K562 (cell line): Measurements from ENCODE around the gene HPS3. TPM values are rescaled to one million over a fixed set of nuclear protein-coding genes. Genes with fewer than 3 reads are reported as not detected.

Source experiments
- ATAC-seq: fragments of 200-7000 bp; cut with Tn5 transposase; 3 replicates; pipeline ENCODE4 v1.9.1; 2020; ENCODE audit warnings: moderate library complexity
- BruUV-seq: library from RNA; stranded (reverse); fragments of 400-500 nt; replicated peaks from 2 replicates; lab custom pipeline; 2021; lab: Mats Ljungman, UMichigan
- CTCF ChIA-PET: fragments of 300-600 bp; formaldehyde crosslinking; extraction: SDS; loops from one replicate; lab custom pipeline; 2021; ENCODE audit warnings: low intra/inter-chr PET ratio; lab: Yijun Ruan, JAX
- POLR2A ChIA-PET: fragments of 300-600, 350-650 bp; sonication (Branson Sonifier 250); formaldehyde crosslinking; extraction: SDS; loops from one replicate; lab custom pipeline; 2021; ENCODE audit warnings: antibody characterized with exemption, inconsistent platforms; lab: Yijun Ruan, JAX
- DNase-seq, 4 experiments: peaks; one replicate each; pipeline versions ENCODE4 v3.0.0 to v3.0.0-alpha.2; 2011 to 2018; ENCODE audit warnings: low spot score in 3 of 4, mixed read lengths in 3 of 4; ENCODE audit errors: extremely low read depth in 1 of 4
- FAIRE-seq: peaks from 2 replicates; lab custom pipeline; 2011; peaks lifted over from hg19 to GRCh38; lab: Jason Lieb, UNC
- H2AFZ ChIP-seq: 2 replicates; pipeline ENCODE4 v1.6.0; 2011; ENCODE audit warnings: low read depth, low read length, control low read depth, inconsistent platforms
- H3K27ac ChIP-seq: fragments of 200-600 bp; 3 replicates; pipeline ENCODE4 v1.8.0; 2011; ENCODE audit warnings: low read depth, mild to moderate bottlenecking, control low read depth, inconsistent platforms, low read length, moderate library complexity, mixed read lengths; ENCODE audit errors: extremely low read depth
- H3K27me3 ChIP-seq, 2 experiments: fragments of 300-600 bp in 1 of 2; 2 replicates in 1 of 2; 3 replicates in 1 of 2; pipeline versions ENCODE4 v1.6.0 to v1.8.0; 2011; ENCODE audit warnings: inconsistent platforms in 2 of 2, low read length in 2 of 2, mild to moderate bottlenecking in 1 of 2, mixed read lengths in 1 of 2, moderate library complexity in 1 of 2; ENCODE audit not compliant: control insufficient read depth in 2 of 2, insufficient read depth in 2 of 2
- H3K36me3 ChIP-seq: fragments of 300-600 bp; 3 replicates; pipeline ENCODE4 v1.8.0; 2011; ENCODE audit warnings: mild to moderate bottlenecking, low read length, inconsistent platforms; ENCODE audit not compliant: control insufficient read depth, insufficient read depth
- H3K4me1 ChIP-seq, 2 experiments: fragments of 200-600 bp in 1 of 2; replicated peaks in 1 of 2; 2 replicates in 1 of 2; 3 replicates in 1 of 2; pipeline versions ENCODE4 v1.5.1 to v1.8.0; 2011; ENCODE audit warnings: inconsistent platforms in 2 of 2, low read length in 2 of 2, mild to moderate bottlenecking in 1 of 2, mixed read lengths in 1 of 2, moderate library complexity in 1 of 2; ENCODE audit not compliant: control insufficient read depth in 2 of 2, insufficient read depth in 2 of 2
- H3K4me2 ChIP-seq: 2 replicates; pipeline ENCODE4 v1.6.1; 2011; ENCODE audit warnings: low read length, control low read depth, inconsistent platforms, mixed read lengths; ENCODE audit not compliant: insufficient read depth
- H3K4me3 ChIP-seq: fragments of 200-600 bp; sonication (generic), shearing (Covaris generic); 2 replicates; pipeline ENCODE4 v1.5.1; 2016; ENCODE audit warnings: control low read depth, inconsistent platforms
- H3K79me2 ChIP-seq: fragments of 200-600 bp; 3 replicates; pipeline ENCODE4 v1.8.0; 2011; ENCODE audit warnings: low read length, inconsistent platforms; ENCODE audit not compliant: control insufficient read depth, insufficient read depth
- H3K9ac ChIP-seq, 2 experiments: 2 replicates each; pipeline versions ENCODE4 v1.6.0 to v1.6.1; 2011; ENCODE audit warnings: low read depth in 2 of 2, low read length in 2 of 2, control low read depth in 1 of 2, inconsistent platforms in 1 of 2, mild to moderate bottlenecking in 1 of 2, mixed read lengths in 1 of 2; ENCODE audit not compliant: insufficient read depth in 1 of 2
- H3K9me1 ChIP-seq: one replicate; pipeline ENCODE4 v1.6.0; 2011; ENCODE audit warnings: inconsistent platforms, mild to moderate bottlenecking, low read length, moderate library complexity; ENCODE audit not compliant: control insufficient read depth, insufficient read depth
- H3K9me3 ChIP-seq: replicated peaks from 2 replicates; pipeline ENCODE4 v1.5.1; 2011; ENCODE audit warnings: low read depth, low read length, inconsistent platforms; ENCODE audit not compliant: control insufficient read depth, insufficient read depth
- H4K20me1 ChIP-seq: replicated peaks from 2 replicates; pipeline ENCODE4 v1.6.1; 2011; ENCODE audit warnings: low read length, inconsistent platforms, mixed read lengths; ENCODE audit not compliant: control insufficient read depth, insufficient read depth
- ARHGAP35 ChIP-seq: fragments of 450-650 bp; IDR thresholded peaks from 2 replicates; pipeline ENCODE4 v1.6.1; 2018; ENCODE audit not compliant: partially characterized antibody
- CREM ChIP-seq: IDR thresholded peaks from 2 replicates; pipeline ENCODE4 v1.6.1; 2014; ENCODE audit warnings: antibody characterized with exemption, low read depth
- ETV1 ChIP-seq: fragments of 450-650 bp; conservative IDR thresholded peaks from 2 replicates; pipeline ENCODE4 v1.6.1; 2016; ENCODE audit warnings: missing genetic modification characterization, control low read depth, low read depth, missing compliant biosample characterization
- HMGN3 ChIP-seq: IDR thresholded peaks from 2 replicates; pipeline ENCODE4 v1.6.1; 2011; ENCODE audit warnings: borderline replicate concordance, low read depth, mild to moderate bottlenecking, mixed read lengths, low read length; ENCODE audit not compliant: insufficient read length; ENCODE audit errors: extremely low read depth
- HNRNPUL1 ChIP-seq: fragments of 200-400 bp; formaldehyde crosslinking; IDR thresholded peaks from 2 replicates; pipeline ENCODE4 v1.6.1; 2017; ENCODE audit warnings: low read length
- KLF6 ChIP-seq: fragments of 250-450 bp; sonication (Bioruptor Pico); IDR thresholded peaks from 2 replicates; pipeline ENCODE4 v1.4.0; 2020; ENCODE audit warnings: mild to moderate bottlenecking, moderate library complexity, borderline replicate concordance
- POLR2G ChIP-seq: fragments of 200-400 bp; formaldehyde crosslinking; IDR thresholded peaks from 2 replicates; pipeline ENCODE4 v1.6.1; 2017; ENCODE audit warnings: low read depth, mild to moderate bottlenecking, antibody characterized with exemption, low read length, moderate library complexity
- SP1 ChIP-seq: sonication (generic); formaldehyde crosslinking; IDR thresholded peaks from 2 replicates; pipeline ENCODE4 v1.8.1; 2022; ENCODE audit warnings: mild to moderate bottlenecking, missing genetic modification reagents
- ZFP36 ChIP-seq: fragments of 150-350 bp; IDR thresholded peaks from 2 replicates; pipeline ENCODE4 v1.6.1; 2018; ENCODE audit warnings: low read length, low read depth; ENCODE audit not compliant: partially characterized antibody
- ZNF133 ChIP-seq: fragments of 250-450 bp; sonication (Bioruptor Pico); IDR thresholded peaks from 2 replicates; pipeline ENCODE4 v1.4.0; 2020; ENCODE audit warnings: mild to moderate bottlenecking
- ZNF586 ChIP-seq: fragments of 450-650 bp; formaldehyde crosslinking; conservative IDR thresholded peaks from 2 replicates; pipeline ENCODE4 v1.4.0; 2020; ENCODE audit warnings: mild to moderate bottlenecking, moderate library complexity
- WGBS: fragments of 100-300 bp; shearing (Covaris generic); methylation state at CpG from one replicate; pipeline ENCODE4 v1.1.6; 2016; ENCODE audit warnings: low coverage, mixed read lengths; ENCODE audit not compliant: insufficient coverage; ENCODE audit errors: missing lambda C conversion rate; 5-methylcytosine and 5-hydroxymethylcytosine counted together
- in situ Hi-C: fragments of 300-500 bp; cut with MboI; formaldehyde crosslinking; loops from 4 replicates; pipeline ENCODE4 v1.15.0; 2018; ENCODE audit warnings: inconsistent platforms, mixed read lengths
- intact Hi-C: fragments of 100-400 bp; cut with micrococcal nuclease; formaldehyde crosslinking; loops from 2 replicates; pipeline ENCODE4 v1.14.2; 2022
- polyA plus RNA-seq, 8 experiments: library from polyadenylated mRNA; depleted of rRNA in 4 of 8; stranded (reverse) in 5 of 8; unstranded in 3 of 8; fragments of >200 nt; fragmentation: Nextera tagmentation in 2 of 8; fragmentation: Illumina TruSeq in 1 of 8; extraction: Ambion mirVana in 2 of 8; extraction: Trizol in 1 of 8; gene quantifications; 2 replicates each; pipeline versions ENCODE4 v1.2.1 to v1.2.3, GENCODE V29; 2011 to 2014; ENCODE audit warnings: inconsistent platforms in 1 of 8, missing spikeins in 1 of 8
- total RNA-seq, 7 experiments: library from RNA; depleted of rRNA in 6 of 7; stranded (reverse); fragments of >200 nt in 6 of 7; fragmentation: Illumina TruSeq in 2 of 7; extraction: Trizol in 2 of 7; gene quantifications; 2 replicates each; pipeline versions ENCODE4 v1.2.1 to v1.2.3, GENCODE V29; 2011 to 2021; ENCODE audit warnings: low replicate concordance in 1 of 7
- TF ChIP-seq, protein P1 (sequence below): conservative IDR thresholded peaks from 2 replicates; pipeline ENCODE4 v1.6.1; 2011; ENCODE audit warnings: low read depth, mild to moderate bottlenecking, low read length; ENCODE audit not compliant: control insufficient read depth
- TF ChIP-seq, protein P2 (sequence below): fragments of 450-650 bp; formaldehyde crosslinking; IDR thresholded peaks from 2 replicates; pipeline ENCODE4 v1.4.0; 2022; ENCODE audit warnings: missing genetic modification characterization
- TF ChIP-seq, protein P3 (sequence below): fragments of 250-450 bp; sonication (Bioruptor Pico); IDR thresholded peaks from 2 replicates; pipeline ENCODE4 v1.5.0; 2021
- TF ChIP-seq, protein P4 (sequence below), 2 experiments: fragments of 450-650 bp; conservative IDR thresholded peaks; 2 replicates each; pipeline ENCODE4 v1.6.1; 2017; ENCODE audit warnings: mild to moderate bottlenecking in 2 of 2, moderate library complexity in 2 of 2

Gene HPS3
- total and polyA plus RNA-seq, 9 of the 15 experiments (the other 6 are each of a cell fraction or from before 2014, with no cell fraction given) = 1.2 to 11.3 (median 7.6) TPM

DNA sequence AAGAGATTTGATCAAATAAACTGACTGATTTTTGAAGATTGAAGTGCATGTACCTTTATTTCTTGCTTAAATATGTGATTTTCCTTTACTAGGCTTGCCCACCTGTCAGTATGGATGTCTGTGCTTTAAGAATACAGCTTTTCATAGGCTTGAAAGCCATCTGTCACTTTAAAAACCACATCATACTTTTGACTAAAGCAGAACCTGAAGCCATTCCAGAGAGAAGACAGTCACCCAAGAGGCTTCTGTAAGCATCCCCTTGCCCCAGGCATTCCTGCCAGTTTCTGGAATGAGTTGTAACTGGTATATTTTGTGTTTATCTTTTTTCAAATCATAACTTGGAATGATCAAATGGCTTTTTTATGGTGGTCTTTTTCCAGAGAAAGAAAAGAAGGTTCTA, 24.0 kb downstream of the HPS3 start (continued):
- TF ChIP-seq, protein P1, sequence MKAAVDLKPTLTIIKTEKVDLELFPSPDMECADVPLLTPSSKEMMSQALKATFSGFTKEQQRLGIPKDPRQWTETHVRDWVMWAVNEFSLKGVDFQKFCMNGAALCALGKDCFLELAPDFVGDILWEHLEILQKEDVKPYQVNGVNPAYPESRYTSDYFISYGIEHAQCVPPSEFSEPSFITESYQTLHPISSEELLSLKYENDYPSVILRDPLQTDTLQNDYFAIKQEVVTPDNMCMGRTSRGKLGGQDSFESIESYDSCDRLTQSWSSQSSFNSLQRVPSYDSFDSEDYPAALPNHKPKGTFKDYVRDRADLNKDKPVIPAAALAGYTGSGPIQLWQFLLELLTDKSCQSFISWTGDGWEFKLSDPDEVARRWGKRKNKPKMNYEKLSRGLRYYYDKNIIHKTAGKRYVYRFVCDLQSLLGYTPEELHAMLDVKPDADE = no peak
- no peak for TF ChIP-seq SP1 (CRISPR knock-in tag)
- TF ChIP-seq CREM = no peak
- TF ChIP-seq ZNF586 (CRISPR knock-in tag) = no peak
- no peak for TF ChIP-seq HMGN3
- TF ChIP-seq, protein P2, sequence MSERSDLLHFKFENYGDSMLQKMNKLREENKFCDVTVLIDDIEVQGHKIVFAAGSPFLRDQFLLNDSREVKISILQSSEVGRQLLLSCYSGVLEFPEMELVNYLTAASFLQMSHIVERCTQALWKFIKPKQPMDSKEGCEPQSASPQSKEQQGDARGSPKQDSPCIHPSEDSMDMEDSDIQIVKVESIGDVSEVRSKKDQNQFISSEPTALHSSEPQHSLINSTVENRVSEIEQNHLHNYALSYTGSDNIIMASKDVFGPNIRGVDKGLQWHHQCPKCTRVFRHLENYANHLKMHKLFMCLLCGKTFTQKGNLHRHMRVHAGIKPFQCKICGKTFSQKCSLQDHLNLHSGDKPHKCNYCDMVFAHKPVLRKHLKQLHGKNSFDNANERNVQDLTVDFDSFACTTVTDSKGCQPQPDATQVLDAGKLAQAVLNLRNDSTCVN (CRISPR knock-in tag) = no peak
- TF ChIP-seq ETV1 = no peak

DNA sequence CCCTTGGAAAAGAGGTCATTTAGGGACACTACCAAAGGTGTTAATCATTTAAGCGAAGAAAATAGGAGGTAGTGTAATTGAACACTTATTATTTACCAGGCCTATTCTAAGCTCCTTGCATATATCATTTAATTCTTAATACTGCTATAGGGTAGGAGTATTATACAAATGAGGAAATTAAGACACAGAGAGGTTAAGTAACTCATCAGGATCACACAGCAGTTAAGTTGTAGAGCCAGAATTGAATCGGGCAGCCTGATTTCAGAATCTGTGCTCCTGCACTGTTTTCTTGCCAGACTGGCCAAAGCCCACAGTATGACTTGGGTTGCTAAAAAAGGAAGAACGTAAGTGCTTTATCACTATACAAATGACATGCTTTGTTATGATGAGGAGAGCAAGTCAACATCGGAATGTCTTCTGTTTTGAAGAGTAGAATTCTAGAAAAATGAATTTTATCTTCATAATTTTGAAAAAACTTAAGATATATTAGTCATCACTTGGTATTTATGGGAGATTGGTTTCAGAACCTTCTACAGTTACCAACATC, 31.4 kb downstream of the HPS3 start:
- in situ Hi-C loops (no loop called here), intact Hi-C loops (no loop called here)
- no TSS peak for BruUV-seq
- POLR2A ChIA-PET = interaction anchor here (0.7 to 1.4 kb wide), 2 partner anchors 19 to 85 kb away, joined by 3 to 5 read pairs; no protein-coding TSS in a partner anchor
- CTCF ChIA-PET = no interaction called here
- Histone ChIP-seq H3K4me3 (no peak overlapping the region), H3K9me3 (no peaks in the 10 kb centered on the region), H2AFZ (no peak overlapping the region), H3K27me3 (no peaks in the 10 kb centered on the region), H4K20me1 (no peaks in the 10 kb centered on the region), H3K9ac (no peak overlapping the region), H3K4me2 (no peak overlapping the region), H3K4me1 (no peaks in the 10 kb centered on the region), H3K79me2 (no peaks in the 10 kb centered on the region), H3K36me3 (peaks cover 13% of the 10 kb centered on the region; the same call in 1 of the 3 replicates), H3K27ac (no peak overlapping the region), H3K9me1 (no peaks in the 10 kb centered on the region)
- ATAC-seq = no peak
- WGBS = 64% methylated on average over 4 of the region's 4 CpGs
- no peak for FAIRE-seq
- no peak for DNase-seq
- no peak for TF ChIP-seq ZNF133 (CRISPR knock-in tag)
- TF ChIP-seq KLF6 (CRISPR knock-in tag) = no peak
- no peak for TF ChIP-seq ARHGAP35
- TF ChIP-seq, protein P3, sequence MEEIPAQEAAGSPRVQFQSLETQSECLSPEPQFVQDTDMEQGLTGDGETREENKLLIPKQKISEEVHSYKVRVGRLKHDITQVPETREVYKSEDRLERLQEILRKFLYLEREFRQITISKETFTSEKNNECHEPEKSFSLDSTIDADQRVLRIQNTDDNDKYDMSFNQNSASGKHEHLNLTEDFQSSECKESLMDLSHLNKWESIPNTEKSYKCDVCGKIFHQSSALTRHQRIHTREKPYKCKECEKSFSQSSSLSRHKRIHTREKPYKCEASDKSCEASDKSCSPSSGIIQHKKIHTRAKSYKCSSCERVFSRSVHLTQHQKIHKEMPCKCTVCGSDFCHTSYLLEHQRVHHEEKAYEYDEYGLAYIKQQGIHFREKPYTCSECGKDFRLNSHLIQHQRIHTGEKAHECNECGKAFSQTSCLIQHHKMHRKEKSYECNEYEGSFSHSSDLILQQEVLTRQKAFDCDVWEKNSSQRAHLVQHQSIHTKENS (CRISPR knock-in tag) = no peak
- peak; percentile 58 for TF ChIP-seq ZFP36
- TF ChIP-seq, protein P4, sequence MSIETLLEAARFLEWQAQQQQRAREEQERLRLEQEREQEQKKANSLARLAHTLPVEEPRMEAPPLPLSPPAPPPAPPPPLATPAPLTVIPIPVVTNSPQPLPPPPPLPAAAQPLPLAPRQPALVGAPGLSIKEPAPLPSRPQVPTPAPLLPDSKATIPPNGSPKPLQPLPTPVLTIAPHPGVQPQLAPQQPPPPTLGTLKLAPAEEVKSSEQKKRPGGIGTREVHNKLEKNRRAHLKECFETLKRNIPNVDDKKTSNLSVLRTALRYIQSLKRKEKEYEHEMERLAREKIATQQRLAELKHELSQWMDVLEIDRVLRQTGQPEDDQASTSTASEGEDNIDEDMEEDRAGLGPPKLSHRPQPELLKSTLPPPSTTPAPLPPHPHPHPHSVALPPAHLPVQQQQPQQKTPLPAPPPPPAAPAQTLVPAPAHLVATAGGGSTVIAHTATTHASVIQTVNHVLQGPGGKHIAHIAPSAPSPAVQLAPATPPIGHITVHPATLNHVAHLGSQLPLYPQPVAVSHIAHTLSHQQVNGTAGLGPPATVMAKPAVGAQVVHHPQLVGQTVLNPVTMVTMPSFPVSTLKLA (conservative IDR thresholded peaks at IDR 0.05) = no peak
- no peak for TF ChIP-seq POLR2G
- no peak for TF ChIP-seq HNRNPUL1
